SK-N-MC (cell line): ENCODE measurements around the gene PROK1.

Source experiments
- EZH2 ChIP-seq: fragments of 200-600 bp; sonication (generic); IDR thresholded peaks from one replicate; pipeline ENCODE4 v1.6.1; 2017; ENCODE audit warnings: antibody characterized with exemption
- FOXP2 ChIP-seq: optimal IDR thresholded peaks from 2 replicates; pipeline ENCODE3; 2011; ENCODE audit warnings: mild to moderate bottlenecking, moderate library complexity; ENCODE audit not compliant: insufficient read depth; ENCODE audit errors: extremely low read length, control extremely low read depth
- POLR2AphosphoS5 ChIP-seq: IDR thresholded peaks from 2 replicates; pipeline ENCODE4 v1.6.1; 2012; ENCODE audit warnings: mild to moderate bottlenecking, low read depth, low read length, borderline replicate concordance

GRCh38 chr1:110494036-110494435, 43.1 kb downstream of the PROK1 start:
- TF ChIP-seq POLR2AphosphoS5 (no peak), EZH2 (no peak), FOXP2 (no peak)
